Stimulated activated CD8-positive, alpha-beta memory T cell treated with anti-CD3 and anti-CD28 coated beads, Interleukin-2, amount 100 ng/mL, for 1 hour (primary cell): ENCODE measurements around the gene RHBDF2.

ENCODE experiments used
- DNase-seq, 2 donors: peaks; one replicate each; pipeline ENCODE4 v3.0.0-alpha.2; 2020; ENCODE audit warnings: low read depth in 2 of 2

The RHBDF2 gene

DNA sequence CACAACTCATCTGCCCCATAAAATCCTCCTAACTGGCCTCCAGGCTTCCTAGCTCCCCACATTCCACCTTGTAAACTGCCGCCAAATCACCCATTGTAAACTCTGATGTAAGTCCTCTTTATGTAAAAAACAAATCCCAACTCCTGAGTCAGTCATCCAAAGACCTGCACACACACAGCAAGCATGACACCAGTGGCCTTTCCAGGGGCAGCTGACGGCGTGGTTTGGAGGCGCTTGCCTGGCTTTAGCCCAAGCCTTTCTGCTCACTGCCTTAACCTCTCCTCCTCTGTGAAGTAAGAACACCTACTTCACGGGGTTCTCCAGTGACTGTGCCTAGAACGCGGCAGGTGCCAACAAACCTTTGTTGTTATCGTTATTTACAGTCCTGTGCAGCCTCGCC lies 62.3 kb downstream of the RHBDF2 start:
- DNase-seq, result no peak

- DNase-seq, result no peak
These were observed 63.5 kb downstream of the RHBDF2 start for GRCh38 chr17:76437467-76438402.

- no peak for DNase-seq
These were observed 65.5 kb downstream of the RHBDF2 start for GRCh38 chr17:76435751-76436150.

DNA sequence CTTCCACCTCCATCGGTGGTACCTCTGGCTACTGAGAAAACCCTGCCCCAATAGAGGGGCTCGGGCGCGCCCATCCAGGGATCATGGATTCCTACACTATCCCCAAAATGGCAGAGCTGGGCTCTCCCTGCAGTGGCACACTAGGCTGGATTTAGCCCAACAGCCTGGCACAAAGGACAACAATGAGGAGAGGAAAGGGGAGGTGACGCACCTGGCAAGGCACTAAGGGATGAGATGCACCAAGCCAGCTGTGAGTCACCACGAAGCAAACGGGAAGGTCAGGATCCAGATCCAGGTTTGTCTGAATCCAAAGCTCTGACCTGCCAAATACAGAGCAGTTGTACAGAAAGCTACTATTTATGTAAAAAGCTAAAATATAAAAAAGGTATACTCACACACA lies 66.4 kb downstream of the RHBDF2 start:
- no peak for DNase-seq

DNA sequence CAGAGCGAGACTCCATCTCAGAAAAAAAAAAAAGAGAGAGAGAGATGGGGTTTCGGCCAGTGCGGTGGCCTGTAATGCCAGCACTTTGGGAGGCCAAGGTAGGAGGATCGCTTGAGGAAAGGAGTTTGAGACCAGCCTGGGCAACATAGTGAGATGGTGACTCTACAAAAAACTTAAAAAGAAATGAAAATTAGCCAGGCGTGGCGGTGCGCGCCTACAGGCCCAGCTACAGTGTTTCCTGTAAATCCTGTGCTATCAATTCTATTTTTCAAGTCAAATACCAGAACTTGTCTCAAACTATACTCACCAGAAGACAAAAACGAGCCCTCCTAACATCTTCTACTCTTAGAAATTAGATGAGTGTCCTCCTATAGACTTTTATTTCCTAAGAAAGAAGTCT lies 67.5 kb downstream of the RHBDF2 start:
- DNase-seq, result no peak

DNA sequence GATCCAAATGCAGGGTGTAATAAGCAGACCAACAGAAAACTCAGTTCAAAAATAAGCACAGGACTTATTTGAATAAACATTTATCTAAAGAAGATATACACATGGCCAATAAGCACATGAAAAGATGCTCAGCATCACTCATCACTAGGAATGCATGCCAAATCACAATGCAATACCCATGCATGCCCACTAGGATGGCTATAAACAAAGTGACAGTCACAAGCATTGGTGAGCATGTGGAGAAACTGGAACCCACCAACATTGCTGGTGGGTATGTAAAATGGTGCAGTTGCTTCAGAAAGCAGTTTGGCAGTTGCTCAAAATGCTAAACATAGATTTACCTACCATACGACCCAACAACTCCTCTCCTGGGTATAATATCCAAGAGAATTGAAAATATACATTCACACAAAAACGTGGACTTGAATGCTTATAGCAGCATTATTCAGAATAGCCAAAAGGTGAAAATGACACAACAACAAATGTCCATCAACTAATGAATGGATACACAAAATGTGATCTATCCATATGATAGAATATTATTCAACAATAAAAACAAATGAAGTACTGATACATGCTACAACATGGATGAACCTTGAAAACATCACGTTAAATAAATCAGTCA lies 68.4 kb downstream of the RHBDF2 start:
- no peak for DNase-seq

DNA sequence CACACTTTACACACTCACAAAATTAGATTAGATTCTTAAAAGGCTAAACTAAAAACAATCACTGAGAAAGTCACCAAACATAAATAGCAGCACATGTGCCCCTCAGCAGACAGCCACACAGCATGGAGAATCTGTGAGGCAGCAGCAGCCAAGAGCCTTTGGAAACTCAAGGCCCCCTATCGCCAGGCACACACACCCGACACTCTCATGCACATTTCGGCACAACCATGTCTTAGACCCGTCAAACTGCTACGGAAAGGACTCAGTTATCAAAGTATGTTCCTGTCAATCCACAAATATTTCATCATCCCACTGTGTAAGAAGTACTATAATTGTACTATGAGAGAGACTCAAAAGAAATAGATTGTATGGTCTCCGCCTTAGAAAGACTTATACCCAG lies 69.2 kb downstream of the RHBDF2 start:
- no peak for DNase-seq

DNA sequence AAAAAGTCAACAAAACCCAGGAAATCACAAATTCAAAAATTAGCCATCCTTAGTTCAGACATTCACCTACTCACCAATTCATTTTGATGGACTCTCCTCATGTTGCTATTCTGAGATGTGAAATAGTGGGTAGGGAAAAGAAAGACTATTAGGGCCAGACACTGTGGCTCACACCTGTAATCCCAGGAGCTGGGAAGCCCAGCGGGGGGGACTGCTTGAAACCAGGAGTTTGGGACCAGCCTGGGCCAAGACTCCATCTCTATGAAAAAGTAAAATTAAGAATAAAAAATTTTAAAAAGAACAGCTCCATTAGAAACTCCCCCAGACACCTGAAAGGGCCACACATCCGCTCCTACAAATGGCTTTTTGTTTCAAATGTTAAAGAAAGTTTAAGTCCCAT lies 69.7 kb downstream of the RHBDF2 start:
- DNase-seq, result no peak

DNA sequence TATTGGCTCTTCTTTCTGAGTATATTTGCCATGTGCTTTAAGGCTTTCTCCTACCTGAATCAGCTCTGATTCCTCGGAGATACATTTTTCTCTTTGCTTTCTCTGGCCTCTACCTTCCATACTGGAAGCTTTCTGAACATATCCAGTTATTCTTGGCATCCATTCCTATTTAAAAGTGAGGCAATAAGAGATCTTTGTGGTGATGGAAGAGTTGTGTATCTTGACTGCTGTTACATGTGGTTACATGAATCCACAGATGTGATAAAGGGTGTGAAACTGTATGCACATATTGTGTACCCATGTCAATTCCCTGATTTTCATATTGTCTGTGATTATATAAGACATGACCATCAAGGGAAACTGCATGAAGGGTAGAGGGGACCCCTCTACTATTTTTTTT lies 72.7 kb downstream of the RHBDF2 start:
- DNase-seq, result no peak

DNA sequence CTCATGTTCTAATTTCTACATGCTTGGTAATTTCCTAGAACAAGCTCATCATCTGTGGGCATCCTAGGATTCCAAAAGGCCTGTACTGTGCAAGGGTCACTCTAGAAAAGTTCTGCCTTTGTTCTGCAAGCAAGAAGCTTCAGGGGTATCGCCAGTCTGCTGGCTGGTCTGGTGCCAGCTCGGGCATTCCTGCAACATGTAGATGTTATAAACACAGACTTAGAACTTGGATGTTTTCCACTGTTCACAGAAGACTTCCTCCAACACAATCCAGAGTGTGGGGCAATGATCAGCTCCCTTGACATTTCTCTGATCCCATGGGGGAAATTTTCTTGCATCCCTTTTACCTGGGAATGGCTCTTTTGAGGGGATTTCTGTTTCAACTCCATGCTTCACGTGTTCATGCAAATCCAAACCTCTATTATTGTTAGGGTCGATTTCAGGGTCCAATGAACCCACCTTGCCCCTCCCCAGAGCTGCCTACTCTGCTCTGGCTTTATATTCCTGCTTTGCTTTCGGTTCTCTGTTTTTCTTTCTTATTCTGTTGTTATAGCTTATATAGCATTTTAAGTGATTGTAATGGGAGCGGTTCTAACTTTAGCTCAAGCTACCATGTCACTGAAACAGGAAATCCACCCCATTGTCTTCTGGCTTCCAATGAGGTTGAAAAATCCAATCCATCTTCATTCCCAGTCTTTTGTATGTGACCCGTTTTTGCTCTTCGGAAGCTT lies 73.6 kb downstream of the RHBDF2 start:
- no peak for DNase-seq

GRCh38 chr17:76426853-76427252 lies 74.4 kb downstream of the RHBDF2 start:
- DNase-seq, result no peak

DNA sequence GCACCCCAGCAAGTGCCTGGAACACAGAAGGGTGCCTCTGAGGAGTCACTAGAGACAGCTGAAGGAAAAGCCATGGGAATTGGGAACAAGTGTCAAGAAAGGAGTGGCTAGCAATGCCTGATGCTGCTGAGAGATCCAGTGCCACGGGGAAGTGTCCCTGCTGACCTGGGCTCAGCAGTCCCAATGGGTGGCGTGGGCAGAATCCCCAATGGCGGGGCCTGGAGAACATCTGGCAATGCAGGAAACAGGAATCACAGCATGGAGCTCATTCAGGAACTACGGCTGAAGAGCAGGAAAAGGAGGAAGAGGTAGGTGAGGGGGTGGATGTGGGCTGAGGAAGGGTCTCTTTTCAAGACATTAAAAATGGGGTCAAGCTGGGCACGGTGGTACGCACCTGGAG lies 78.4 kb downstream of the RHBDF2 start:
- no peak for DNase-seq

DNA sequence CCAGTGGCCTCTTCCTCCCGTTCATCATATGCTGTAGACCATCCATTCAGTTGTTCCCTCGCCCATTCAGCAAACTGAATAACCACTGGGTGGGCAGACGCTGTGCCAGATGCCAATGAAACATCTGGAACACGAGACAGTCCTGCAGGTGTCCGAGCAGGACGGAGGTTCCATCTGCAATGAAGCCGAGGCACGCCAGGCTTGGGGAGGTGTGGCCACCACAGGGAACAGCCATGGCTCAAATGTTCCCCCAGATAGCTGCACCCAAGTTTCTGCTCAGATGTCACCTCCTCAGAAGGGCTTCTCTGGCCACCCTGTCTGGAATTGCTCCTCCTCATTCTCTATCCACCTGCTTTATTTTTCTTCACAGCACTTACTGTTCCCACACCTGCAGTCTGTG lies 78.8 kb downstream of the RHBDF2 start:
- no peak for DNase-seq

DNA sequence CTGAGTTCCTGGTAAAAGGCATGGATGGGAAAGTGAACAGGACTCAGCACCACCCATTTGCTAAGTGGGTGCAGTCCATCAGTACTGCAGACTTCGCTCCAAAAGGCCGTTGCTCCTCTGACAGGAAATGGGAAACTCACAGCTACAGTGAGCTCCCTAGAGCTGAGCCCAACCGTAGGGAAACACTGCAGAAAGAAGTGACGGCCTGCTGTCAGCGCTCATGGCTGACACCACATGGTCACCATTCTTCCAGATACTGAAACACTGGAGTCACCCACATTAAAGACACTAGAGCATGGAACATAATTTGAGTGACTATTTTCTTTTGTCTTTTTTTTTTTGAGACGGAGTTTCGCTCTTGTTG lies 80.2 kb downstream of the RHBDF2 start:
- DNase-seq, result no peak
